Caco-2 (cell line): Measurements from ENCODE around the gene ATG10. TPM values are rescaled to one million over a fixed set of nuclear protein-coding genes. Genes with fewer than 3 reads are reported as not detected.

Source experiments
- BruUV-seq: library from RNA; stranded (reverse); fragments of 400-500 nt; replicated peaks from 2 replicates; lab custom pipeline; 2021; lab: Mats Ljungman, UMichigan
- CTCF ChIA-PET: fragments of 300-600 bp; sonication (Branson Sonifier 250); formaldehyde crosslinking; loops from one replicate; lab custom pipeline; 2022; ENCODE audit warnings: antibody characterized with exemption; lab: Charles Lee
- POLR2A ChIA-PET: fragments of 300-600 bp; sonication (Branson Sonifier 250); formaldehyde crosslinking; loops from one replicate; lab custom pipeline; 2022; ENCODE audit warnings: antibody characterized with exemption; lab: Charles Lee
- DNase-seq, 2 experiments: peaks; one replicate each; pipeline versions ENCODE4 v3.0.0 to v3.0.0-alpha.2; 2020 to 2022
- H3K27me3 ChIP-seq: replicated peaks from 2 replicates; pipeline ENCODE4 v1.6.0; 2011; ENCODE audit warnings: low read length; ENCODE audit not compliant: control insufficient read depth, insufficient read depth
- H3K36me3 ChIP-seq: 2 replicates; pipeline ENCODE4 v1.5.1; 2011; ENCODE audit warnings: low read length; ENCODE audit not compliant: control insufficient read depth, insufficient read depth
- H3K4me1 ChIP-seq: fragments of 250-450 bp; sonication (Bioruptor Pico); 2 replicates; pipeline ENCODE4 v1.5.1; 2020; ENCODE audit warnings: mild to moderate bottlenecking
- H3K4me3 ChIP-seq: 2 replicates; pipeline ENCODE4 v1.5.1; 2011; ENCODE audit warnings: low read depth, mild to moderate bottlenecking, control low read depth, low read length
- H3K9me3 ChIP-seq: fragments of 250-450 bp; sonication (Bioruptor Pico); 2 replicates; pipeline ENCODE4 v1.5.1; 2020; ENCODE audit warnings: mild to moderate bottlenecking, moderate library complexity
- H3K27ac Mint-ChIP-seq: one replicate; pipeline ENCODE4 v1.8.0; 2022; ENCODE audit warnings: mixed read lengths; ENCODE audit not compliant: unreplicated experiment
- H3K27me3 Mint-ChIP-seq: one replicate; pipeline ENCODE4 v1.8.0; 2022; ENCODE audit warnings: mixed read lengths; ENCODE audit not compliant: insufficient read depth, unreplicated experiment
- H3K36me3 Mint-ChIP-seq: one replicate; pipeline ENCODE4 v1.8.0; 2022; ENCODE audit warnings: mild to moderate bottlenecking, mixed read lengths; ENCODE audit not compliant: insufficient read depth, unreplicated experiment
- H3K4me1 Mint-ChIP-seq: one replicate; pipeline ENCODE4 v1.8.0; 2022; ENCODE audit warnings: low read depth, mixed read lengths; ENCODE audit not compliant: unreplicated experiment
- H3K4me3 Mint-ChIP-seq: one replicate; pipeline ENCODE4 v1.8.0; 2022; ENCODE audit warnings: mild to moderate bottlenecking, moderate library complexity, mixed read lengths; ENCODE audit not compliant: unreplicated experiment
- H3K9me3 Mint-ChIP-seq: one replicate; pipeline ENCODE4 v1.8.0; 2022; ENCODE audit warnings: mixed read lengths; ENCODE audit not compliant: unreplicated experiment
- CTCF ChIP-seq, 2 experiments: fragments of 200-600 bp in 1 of 2; IDR thresholded peaks; 1 replicate in 1 of 2; 2 replicates in 1 of 2; pipeline versions ENCODE4 v1.5.1 to v1.8.0; 2011 to 2022; ENCODE audit warnings: antibody characterized with exemption in 1 of 2, control low read depth in 1 of 2, inconsistent platforms in 1 of 2, low read depth in 1 of 2, low read length in 1 of 2, mild to moderate bottlenecking in 1 of 2, moderate library complexity in 1 of 2; ENCODE audit not compliant: insufficient read depth in 1 of 2, severe bottlenecking in 1 of 2, unreplicated experiment in 1 of 2
- intact Hi-C: fragments of 100-400 bp; cut with micrococcal nuclease; formaldehyde crosslinking; loops from one replicate; pipeline ENCODE4 v1.10.0; 2022; ENCODE audit not compliant: unreplicated experiment
- total RNA-seq: library from RNA; stranded (reverse); gene quantifications from 2 replicates; pipeline ENCODE4 v1.2.3, GENCODE V29; 2022

The ATG10 gene
- total RNA-seq, 1 experiment from 2014 or later: 5.8 TPM

GRCh38 chr5:82255844-82256243 lies 284.0 kb downstream of the ATG10 start:
- Histone ChIP-seq H3K4me1 (no peaks in the 10 kb centered on the region), H3K4me3 (no peak overlapping the region), H3K36me3 (no peaks in the 10 kb centered on the region), H3K27me3 (no peaks in the 10 kb centered on the region), H3K9me3 (no peaks in the 10 kb centered on the region)
- H3K27ac Mint-ChIP-seq: no peak overlapping the region
- no peaks in the 10 kb centered on the region for H3K36me3 Mint-ChIP-seq
- ChIA-PET CTCF (no interaction called here), POLR2A (no interaction called here)
- H3K4me1 Mint-ChIP-seq: no peaks in the 10 kb centered on the region
- no peak for DNase-seq
- no TSS peak for BruUV-seq
- H3K27me3 Mint-ChIP-seq: no peaks in the 10 kb centered on the region
- no peaks in the 10 kb centered on the region for H3K9me3 Mint-ChIP-seq
- no peak for TF ChIP-seq CTCF (IDR thresholded peaks at IDR 0.05; ENCODE audit: insufficient read depth in 1 of 2, low read depth in 1 of 2, low read length in 1 of 2, severe bottlenecking in 1 of 2, unreplicated experiment in 1 of 2)
- H3K4me3 Mint-ChIP-seq: no peak overlapping the region
- intact Hi-C loops: no loop called here

GRCh38 chr5:82257247-82257646 lies 285.4 kb downstream of the ATG10 start:
- Mint-ChIP-seq H3K4me3 (no peak overlapping the region), H3K27ac (no peak overlapping the region), H3K9me3 (no peaks in the 10 kb centered on the region), H3K27me3 (no peaks in the 10 kb centered on the region), H3K4me1 (no peaks in the 10 kb centered on the region), H3K36me3 (no peaks in the 10 kb centered on the region)
- Histone ChIP-seq H3K9me3 (no peaks in the 10 kb centered on the region), H3K4me1 (no peaks in the 10 kb centered on the region), H3K27me3 (no peaks in the 10 kb centered on the region), H3K4me3 (no peak overlapping the region), H3K36me3 (no peaks in the 10 kb centered on the region)
- DNase-seq: no peak
- intact Hi-C loops: no loop called here
- ChIA-PET CTCF (interaction anchor here (0.6 kb wide), 2 partner anchors 13 to 119 kb away, joined by 3 read pairs; no protein-coding TSS in a partner anchor), POLR2A (no interaction called here)
- BruUV-seq: no TSS peak
- TF ChIP-seq CTCF (IDR thresholded peaks at IDR 0.05; ENCODE audit: insufficient read depth in 1 of 2, low read depth in 1 of 2, low read length in 1 of 2, severe bottlenecking in 1 of 2, unreplicated experiment in 1 of 2): no peak

GRCh38 chr5:82257729-82258128 lies 285.9 kb downstream of the ATG10 start:
- no peaks in the 10 kb centered on the region for H3K36me3 Mint-ChIP-seq

More at GRCh38 chr5:82257729-82258128, 285.9 kb downstream of the ATG10 start:
- DNase-seq: no peak
- TF ChIP-seq CTCF (IDR thresholded peaks at IDR 0.05; ENCODE audit: insufficient read depth in 1 of 2, low read depth in 1 of 2, low read length in 1 of 2, severe bottlenecking in 1 of 2, unreplicated experiment in 1 of 2): no peak
- Histone ChIP-seq H3K4me1 (no peaks in the 10 kb centered on the region), H3K27me3 (no peaks in the 10 kb centered on the region), H3K9me3 (no peaks in the 10 kb centered on the region), H3K4me3 (no peak overlapping the region), H3K36me3 (no peaks in the 10 kb centered on the region)
- BruUV-seq: no TSS peak
- intact Hi-C loops: no loop called here
- Mint-ChIP-seq H3K27ac (no peak overlapping the region), H3K4me3 (no peak overlapping the region), H3K9me3 (no peaks in the 10 kb centered on the region), H3K4me1 (no peaks in the 10 kb centered on the region), H3K27me3 (no peaks in the 10 kb centered on the region)
- ChIA-PET POLR2A (no interaction called here), CTCF (interaction anchor here (0.6 kb wide), 2 partner anchors 13 to 120 kb away, joined by 3 read pairs; no protein-coding TSS in a partner anchor)
